ENCODE measurements around the gene NOX4.
"Not testable (repeated sequence)": the region's sequence is repeated elsewhere in the genome, so short reads cannot be mapped to it uniquely, and the experiment has no call there.

Gene NOX4

DNA sequence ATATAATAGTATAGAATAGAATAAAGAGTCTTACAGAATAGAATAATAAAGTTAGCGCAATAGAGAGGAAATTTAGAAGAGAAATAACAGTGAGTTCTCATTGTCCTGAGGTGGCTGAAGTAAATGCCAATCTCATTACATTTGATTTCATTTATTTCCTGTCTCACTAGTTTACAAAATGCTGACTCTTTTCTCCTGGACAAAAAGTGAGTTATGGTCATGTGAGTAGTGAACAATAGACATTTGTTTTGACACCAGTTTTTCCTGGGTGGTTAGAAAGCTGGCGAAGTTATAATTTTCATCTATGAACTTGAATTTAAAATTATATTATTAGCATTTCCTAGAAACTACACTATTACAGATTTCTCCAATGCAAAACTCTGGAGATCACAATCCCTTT is 169.8 kb downstream of the NOX4 start:
- DNase-seq (ENCODE audit: low read depth): no peak
- TF ChIP-seq, protein P1, sequence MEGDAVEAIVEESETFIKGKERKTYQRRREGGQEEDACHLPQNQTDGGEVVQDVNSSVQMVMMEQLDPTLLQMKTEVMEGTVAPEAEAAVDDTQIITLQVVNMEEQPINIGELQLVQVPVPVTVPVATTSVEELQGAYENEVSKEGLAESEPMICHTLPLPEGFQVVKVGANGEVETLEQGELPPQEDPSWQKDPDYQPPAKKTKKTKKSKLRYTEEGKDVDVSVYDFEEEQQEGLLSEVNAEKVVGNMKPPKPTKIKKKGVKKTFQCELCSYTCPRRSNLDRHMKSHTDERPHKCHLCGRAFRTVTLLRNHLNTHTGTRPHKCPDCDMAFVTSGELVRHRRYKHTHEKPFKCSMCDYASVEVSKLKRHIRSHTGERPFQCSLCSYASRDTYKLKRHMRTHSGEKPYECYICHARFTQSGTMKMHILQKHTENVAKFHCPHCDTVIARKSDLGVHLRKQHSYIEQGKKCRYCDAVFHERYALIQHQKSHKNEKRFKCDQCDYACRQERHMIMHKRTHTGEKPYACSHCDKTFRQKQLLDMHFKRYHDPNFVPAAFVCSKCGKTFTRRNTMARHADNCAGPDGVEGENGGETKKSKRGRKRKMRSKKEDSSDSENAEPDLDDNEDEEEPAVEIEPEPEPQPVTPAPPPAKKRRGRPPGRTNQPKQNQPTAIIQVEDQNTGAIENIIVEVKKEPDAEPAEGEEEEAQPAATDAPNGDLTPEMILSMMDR (conservative IDR thresholded peaks at IDR 0.05; ENCODE audit: control insufficient read depth, insufficient read depth, low read depth, low read length): no peak
- H3K4me3 ChIP-seq (ENCODE audit: control insufficient read depth, low read depth, low read length): no peak overlapping the region

DNA sequence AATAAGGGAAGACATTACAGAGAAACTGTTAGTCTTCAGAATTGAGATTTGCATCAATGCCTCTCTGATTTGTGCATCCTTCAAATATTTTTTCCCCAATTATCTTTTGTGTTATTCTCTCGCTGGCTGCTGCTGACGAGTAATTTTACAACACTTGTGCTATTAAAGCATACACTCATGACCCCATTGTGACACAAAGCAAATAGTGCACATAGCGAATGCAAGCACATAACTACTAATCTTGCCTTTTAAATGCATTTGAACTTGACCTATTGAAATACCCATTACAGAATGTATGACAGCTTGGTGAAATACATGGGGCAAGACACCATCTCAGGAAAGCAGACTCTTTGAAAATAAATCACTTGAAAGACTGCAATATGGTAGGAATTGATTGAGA is 180.6 kb downstream of the NOX4 start:
- not testable (repeated sequence) for DNase-seq (ENCODE audit: low read depth); H3K4me3 ChIP-seq (ENCODE audit: control insufficient read depth, low read depth, low read length)

DNA sequence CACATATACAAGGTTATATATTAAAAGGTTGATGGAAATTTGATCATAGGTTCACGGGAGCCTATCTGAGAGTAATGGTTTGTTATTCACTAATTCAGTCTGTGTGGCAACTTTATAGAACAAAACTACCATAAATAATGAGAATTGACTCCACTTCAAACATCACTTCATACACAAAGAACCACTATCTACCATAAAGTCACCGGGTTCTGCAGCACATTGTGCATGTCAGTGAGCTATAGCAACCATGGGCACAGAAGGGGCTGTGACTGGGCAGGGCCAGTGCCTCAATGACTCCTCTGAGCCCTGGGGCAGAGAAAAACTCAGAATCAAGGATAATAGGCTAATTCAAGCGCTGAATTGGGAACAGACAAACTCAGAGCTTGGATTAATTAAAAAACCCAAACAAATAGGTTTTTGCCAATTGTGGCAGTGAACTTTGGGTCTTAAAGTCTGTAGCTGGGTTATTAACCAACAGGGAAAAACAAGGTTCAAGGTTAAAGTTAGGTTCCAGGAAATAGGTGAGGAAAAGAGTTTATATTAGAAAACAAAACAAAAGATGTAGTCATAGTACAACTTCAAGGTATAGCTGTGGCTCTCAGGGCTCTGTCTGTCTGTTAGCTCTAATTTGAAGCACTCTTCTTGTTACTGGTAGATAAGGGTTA is 181.7 kb downstream of the NOX4 start:
- not testable (repeated sequence) for H3K4me3 ChIP-seq (ENCODE audit: control insufficient read depth, low read depth, low read length); DNase-seq (ENCODE audit: low read depth)

DNA sequence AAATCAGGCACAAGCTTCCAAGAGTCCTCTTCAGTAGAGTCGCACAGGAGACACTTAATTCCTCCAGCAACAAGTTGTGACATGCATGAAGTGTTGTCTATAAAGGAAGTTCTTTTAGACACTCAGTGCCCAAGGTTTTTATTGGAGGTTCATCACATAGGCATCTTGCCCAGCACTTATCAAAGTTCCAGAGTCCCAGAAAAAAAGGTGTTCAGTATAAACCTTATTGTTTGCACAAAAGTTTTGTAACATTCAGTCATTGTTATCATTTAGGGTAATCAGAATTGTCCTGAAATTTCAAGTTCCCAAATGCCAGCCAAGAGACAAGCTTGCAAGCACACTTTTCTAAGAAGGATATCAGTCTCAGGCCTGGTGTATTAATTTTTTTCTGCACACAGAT is 182.9 kb downstream of the NOX4 start:
- not testable (repeated sequence) for H3K4me3 ChIP-seq (ENCODE audit: control insufficient read depth, low read depth, low read length); DNase-seq (ENCODE audit: low read depth)

DNA sequence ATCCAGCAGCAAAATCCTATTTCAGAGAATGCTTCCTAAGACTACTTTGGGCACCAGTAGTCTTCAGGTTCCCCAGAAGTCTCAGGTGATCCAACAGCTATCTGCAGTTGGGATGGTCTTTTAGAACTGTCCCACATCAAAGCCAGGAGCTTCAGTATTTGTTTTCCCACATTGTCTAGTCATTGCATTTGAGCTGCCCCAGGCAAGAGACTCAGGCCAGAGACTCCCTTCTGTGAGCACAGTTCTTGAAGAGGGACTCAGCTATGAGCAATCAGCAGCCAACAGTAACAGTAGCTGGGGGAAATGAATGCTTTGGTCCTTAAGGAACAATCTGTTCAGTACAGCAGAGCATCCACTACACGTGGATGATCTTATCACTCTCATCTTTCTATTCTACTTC is 188.1 kb downstream of the NOX4 start:
- DNase-seq (ENCODE audit: low read depth); H3K4me3 ChIP-seq (ENCODE audit: control insufficient read depth, low read depth, low read length): not testable (repeated sequence)

DNA sequence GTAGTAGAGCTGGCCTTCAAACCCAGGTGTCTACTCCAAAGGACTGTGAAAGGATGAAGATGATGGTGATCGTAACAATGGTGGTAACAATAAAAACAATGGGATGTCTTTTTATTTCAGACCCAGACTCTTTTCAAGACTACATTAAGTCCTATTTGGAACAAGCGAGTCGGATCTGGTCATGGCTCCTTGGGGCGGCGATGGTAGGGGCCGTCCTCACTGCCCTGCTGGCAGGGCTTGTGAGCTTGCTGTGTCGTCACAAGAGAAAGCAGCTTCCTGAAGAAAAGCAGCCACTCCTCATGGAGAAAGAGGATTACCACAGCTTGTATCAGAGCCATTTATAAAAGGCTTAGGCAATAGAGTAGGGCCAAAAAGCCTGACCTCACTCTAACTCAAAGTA is 196.2 kb downstream of the NOX4 start:
- not testable (repeated sequence) for DNase-seq (ENCODE audit: low read depth); H3K4me3 ChIP-seq (ENCODE audit: control insufficient read depth, low read depth, low read length)

DNA sequence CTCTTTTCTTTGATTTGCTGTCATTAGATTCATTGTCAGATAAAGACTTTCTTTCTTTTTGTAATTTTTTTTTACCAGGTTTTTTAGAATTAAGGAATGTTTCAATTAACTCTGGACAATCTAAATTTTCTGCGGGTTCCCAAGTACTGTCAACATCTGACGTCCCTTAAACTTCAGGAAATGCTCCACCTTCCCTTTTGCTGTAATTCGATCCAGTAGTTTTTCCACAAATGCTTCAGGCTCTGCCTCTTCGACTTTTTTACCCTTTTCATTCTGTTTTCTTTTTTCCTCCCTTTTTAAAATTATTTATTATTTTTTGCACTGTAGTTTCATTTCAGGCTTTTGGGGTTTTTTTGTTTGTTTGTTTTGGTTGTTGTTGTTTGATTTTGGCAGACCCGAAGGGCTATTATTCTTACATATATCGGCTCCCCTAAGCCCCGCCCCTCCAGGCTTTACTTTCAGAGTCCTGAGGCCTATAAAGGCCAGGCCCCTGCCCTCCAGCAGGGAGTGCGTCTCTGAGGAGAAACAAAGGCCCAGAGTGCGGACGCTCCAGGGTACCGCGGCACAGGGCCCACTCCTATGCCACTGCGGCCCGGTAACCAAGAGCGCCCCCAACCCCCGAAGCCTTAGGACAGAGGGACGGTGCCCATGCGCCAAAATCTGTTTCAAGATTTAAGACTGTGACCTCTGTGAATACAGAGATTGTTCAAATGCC is 197.1 kb downstream of the NOX4 start:
- TF ChIP-seq, protein P1 (conservative IDR thresholded peaks at IDR 0.05; ENCODE audit: control insufficient read depth, insufficient read depth, low read depth, low read length): no peak
- peak; percentile 34 for DNase-seq (ENCODE audit: low read depth)
- H3K4me3 ChIP-seq (ENCODE audit: control insufficient read depth, low read depth, low read length): peak overlapping the region; percentile 43

DNA sequence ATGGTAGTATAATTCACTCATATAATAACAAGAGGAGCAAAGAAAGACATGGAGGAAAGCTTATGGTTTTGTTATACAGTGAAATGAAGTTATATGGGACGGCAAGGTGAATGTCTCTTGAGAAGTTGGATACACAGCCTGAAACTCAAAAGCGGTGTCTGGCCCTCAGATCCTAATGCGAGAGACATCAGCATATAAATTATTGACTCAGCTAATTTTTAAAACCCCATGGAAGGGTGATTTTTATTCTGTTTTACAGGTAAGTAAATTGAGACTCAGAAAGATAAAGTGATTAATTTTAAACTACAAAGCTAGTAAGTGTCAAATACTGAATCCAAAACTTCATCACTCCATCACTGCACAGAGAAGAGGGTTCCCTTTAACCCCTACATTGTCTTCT is 203.2 kb downstream of the NOX4 start:
- DNase-seq (ENCODE audit: low read depth): not testable (repeated sequence)

DNA sequence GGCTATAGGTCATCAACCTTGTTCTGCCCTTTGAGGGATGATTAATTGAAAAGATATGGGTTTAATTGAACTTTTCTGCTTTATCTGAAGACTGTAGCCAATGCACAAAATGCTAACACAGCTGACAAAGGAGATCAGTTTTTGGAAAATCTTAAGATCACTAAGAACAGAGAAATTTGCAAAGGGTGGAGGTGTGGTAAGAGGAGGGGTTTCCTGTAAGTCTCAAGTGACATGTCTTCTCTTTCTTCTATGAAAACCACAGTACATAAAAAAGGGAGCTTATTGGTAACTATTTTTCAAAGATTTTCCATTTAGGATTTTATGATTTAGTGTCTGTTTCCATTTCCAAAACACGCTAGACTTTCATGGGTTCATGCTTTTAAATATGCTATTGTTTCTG is 204.6 kb downstream of the NOX4 start:
- DNase-seq (ENCODE audit: low read depth); H3K4me3 ChIP-seq (ENCODE audit: control insufficient read depth, low read depth, low read length): not testable (repeated sequence)

More for the DNA sequence above, 203.2 kb downstream of the NOX4 start:
- H3K4me3 ChIP-seq (ENCODE audit: control insufficient read depth, low read depth, low read length): not testable (repeated sequence)

DNA sequence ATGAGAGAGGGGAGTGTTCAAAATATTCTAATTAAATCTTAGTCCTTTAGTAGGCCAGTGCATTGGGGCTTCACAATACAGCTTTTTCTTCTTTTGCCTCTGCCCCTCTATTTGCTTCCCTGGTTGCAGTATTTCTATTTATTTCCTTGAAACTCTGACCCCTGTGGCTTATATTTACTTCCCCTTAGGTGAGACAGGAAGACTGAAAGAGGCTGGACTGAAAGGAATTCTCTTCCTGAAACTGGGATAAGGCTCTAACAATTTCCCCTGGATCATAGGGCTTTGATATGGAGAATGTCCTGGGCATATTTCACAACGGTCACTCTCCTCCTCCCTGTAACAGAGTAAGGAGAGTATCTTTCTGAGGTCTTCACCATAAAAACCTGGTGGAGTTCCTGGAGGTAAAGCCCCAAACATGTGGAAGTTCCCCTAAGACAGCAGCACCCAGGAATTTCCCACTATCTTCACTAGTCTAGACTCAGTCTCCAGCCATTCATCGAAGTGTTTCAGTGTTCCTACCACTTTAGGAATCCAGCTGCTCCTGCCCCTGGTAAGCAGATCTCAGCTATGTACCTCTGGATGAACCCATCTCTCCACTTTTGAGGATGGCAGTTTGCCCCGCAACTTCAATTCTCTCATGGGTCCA is 210.0 kb downstream of the NOX4 start:
- H3K4me3 ChIP-seq (ENCODE audit: control insufficient read depth, low read depth, low read length); DNase-seq (ENCODE audit: low read depth): not testable (repeated sequence)

DNA sequence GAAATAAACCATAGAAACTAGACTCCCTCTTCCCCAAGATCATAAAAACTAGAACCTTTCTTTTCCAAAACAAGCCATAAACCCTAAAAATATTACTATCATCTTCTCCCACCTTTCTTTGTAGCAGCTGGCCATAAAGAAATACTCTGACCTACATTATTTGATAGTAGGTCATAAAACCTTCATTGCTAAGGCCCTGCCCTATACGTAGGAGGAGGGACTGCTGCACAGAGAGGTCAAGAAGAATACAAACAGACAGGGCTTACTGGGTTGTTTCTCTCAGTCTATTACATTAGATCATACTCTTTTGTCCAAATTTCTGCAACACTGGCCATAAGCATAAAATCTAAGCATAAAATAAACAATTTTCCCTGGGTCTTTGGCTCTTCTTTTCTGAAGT is 212.0 kb downstream of the NOX4 start:
- TF ChIP-seq, protein P1 (conservative IDR thresholded peaks at IDR 0.05; ENCODE audit: control insufficient read depth, insufficient read depth, low read depth, low read length): no peak
- no peak overlapping the region for H3K4me3 ChIP-seq (ENCODE audit: control insufficient read depth, low read depth, low read length)
- DNase-seq (ENCODE audit: low read depth): no peak
